Stimulated activated CD4-positive, alpha-beta T cell treated with anti-CD3 and anti-CD28 coated beads, Interleukin-4, amount 100 ng/mL, for 1 hour (primary cell): ENCODE measurements around the gene MAN1B1.

ENCODE experiments used
- DNase-seq: peaks from one replicate; pipeline ENCODE4 v3.0.0-alpha.2; 2020

Gene MAN1B1

GRCh38 chr9:137148242-137148641, 61.5 kb downstream of the MAN1B1 start:
- DNase-seq: no peak

- DNase-seq: no peak
These were observed 61.9 kb downstream of the MAN1B1 start for GRCh38 chr9:137148661-137149060.

- DNase-seq: no peak
These were observed 62.6 kb downstream of the MAN1B1 start for GRCh38 chr9:137149363-137149762.

- DNase-seq: no peak
These were observed 63.3 kb downstream of the MAN1B1 start for GRCh38 chr9:137149942-137150616.

GRCh38 chr9:137150617-137151457, 64.1 kb downstream of the MAN1B1 start:
- peak; percentile 49 for DNase-seq

GRCh38 chr9:137152844-137153405, 66.1 kb downstream of the MAN1B1 start:
- DNase-seq: no peak

- DNase-seq: peak; percentile 69
These were observed 70.0 kb downstream of the MAN1B1 start for GRCh38 chr9:137156567-137157375.

GRCh38 chr9:137157618-137158415, 71.0 kb downstream of the MAN1B1 start:
- DNase-seq: no peak

GRCh38 chr9:137158625-137159024, 71.8 kb downstream of the MAN1B1 start:
- DNase-seq: no peak
